T1000 (cell line): ENCODE results near the gene STS.
"Not testable (repeated sequence)": the region's sequence is repeated elsewhere in the genome, so short reads cannot be mapped to it uniquely, and the experiment has no call there.

Source experiments
- DNase-seq: peaks from one replicate; lab custom pipeline; 2025; ENCODE audit warnings: mixed read lengths; lab: John Stamatoyannopoulos, UW

STS gene

GRCh38 chrX:7139202-7140081 is 8.1 kb upstream of the STS start:
- no peak for DNase-seq

GRCh38 chrX:7143076-7143475 is 4.4 kb upstream of the STS start:
- DNase-seq, result no peak

- DNase-seq, result no peak
These were observed 3.5 kb upstream of the STS start for GRCh38 chrX:7143941-7144525.

- DNase-seq, result no peak
These were observed 2.1 kb upstream of the STS start for GRCh38 chrX:7145454-7145853.

GRCh38 chrX:7146020-7146702 is 1.4 kb upstream of the STS start:
- no peak for DNase-seq

- no peak for DNase-seq
These were observed 654 bp upstream of the STS start for GRCh38 chrX:7146703-7147412.

GRCh38 chrX:7147978-7148854 is 704 bp downstream of the STS start, which contains the start of gene PUDP:
Gene PUDP (minus strand): TSS chrX:7148153. CDS start chrX:7148113, 40 bp downstream.
- DNase-seq, result peak; percentile 61

GRCh38 chrX:7149411-7149810 is 1.9 kb downstream of the STS start:
- DNase-seq, result no peak

- no peak for DNase-seq
These were observed 5.7 kb downstream of the STS start for GRCh38 chrX:7153231-7153630.

GRCh38 chrX:7154041-7154597 is 6.6 kb downstream of the STS start:
- DNase-seq, result no peak

- no peak for DNase-seq
These were observed 7.7 kb downstream of the STS start for GRCh38 chrX:7155163-7155562.

- DNase-seq, result no peak
These were observed 9.4 kb downstream of the STS start for GRCh38 chrX:7156879-7157278.

GRCh38 chrX:7158468-7158990 is 11.0 kb downstream of the STS start:
- DNase-seq, result no peak

GRCh38 chrX:7159149-7159861 is 11.8 kb downstream of the STS start:
- DNase-seq, result no peak

GRCh38 chrX:7163146-7163677 is 15.7 kb downstream of the STS start:
- no peak for DNase-seq

GRCh38 chrX:7164174-7164573 is 16.7 kb downstream of the STS start:
- DNase-seq, result no peak

- DNase-seq, result no peak
These were observed 20.9 kb downstream of the STS start for GRCh38 chrX:7168371-7168770.

- DNase-seq, result no peak
These were observed 22.1 kb downstream of the STS start for GRCh38 chrX:7169627-7170026.

- DNase-seq, result no peak
These were observed 23.4 kb downstream of the STS start for GRCh38 chrX:7170898-7171297.

GRCh38 chrX:7178859-7179258 is 31.3 kb downstream of the STS start:
- not testable (repeated sequence) for DNase-seq
